SJSA1 (cell line): Measurements from ENCODE around the gene SEMA3C. TPM values are rescaled to one million over a fixed set of nuclear protein-coding genes. Genes with fewer than 3 reads are reported as not detected.

Source experiments
- DNase-seq, 2 experiments: peaks; one replicate each; pipeline ENCODE4 v3.0.0-alpha.2; 2015 to 2020; ENCODE audit warnings: low spot score in 2 of 2, low read depth in 1 of 2
- H3K27ac ChIP-seq: fragments of 250-450 bp; sonication (Bioruptor Pico); 2 replicates; pipeline ENCODE4 v1.5.1; 2020; ENCODE audit warnings: mild to moderate bottlenecking, moderate library complexity
- H3K27me3 ChIP-seq: fragments of 250-450 bp; sonication (Bioruptor Pico); replicated peaks from 2 replicates; pipeline ENCODE4 v1.5.1; 2020; ENCODE audit warnings: mild to moderate bottlenecking, moderate library complexity
- H3K36me3 ChIP-seq: fragments of 250-450 bp; sonication (Bioruptor Pico); 2 replicates; pipeline ENCODE4 v1.5.1; 2020; ENCODE audit warnings: mild to moderate bottlenecking
- H3K4me1 ChIP-seq: fragments of 250-450 bp; sonication (Bioruptor Pico); replicated peaks from 2 replicates; pipeline ENCODE4 v1.6.1; 2021; ENCODE audit warnings: mild to moderate bottlenecking
- H3K4me3 ChIP-seq: fragments of 250-450 bp; sonication (Bioruptor Pico); 2 replicates; pipeline ENCODE4 v1.5.1; 2020; ENCODE audit warnings: mild to moderate bottlenecking
- H3K9me3 ChIP-seq: fragments of 250-450 bp; sonication (Bioruptor Pico); replicated peaks from 2 replicates; pipeline ENCODE4 v1.5.1; 2020; ENCODE audit warnings: mild to moderate bottlenecking
- total RNA-seq: library from RNA; depleted of rRNA; stranded (reverse); fragments of >200 nt; shearing (Covaris generic); gene quantifications from 2 replicates; pipeline ENCODE4 v1.2.3, GENCODE V29; 2014

Gene SEMA3C
- total RNA-seq, 1 experiment from 2014 or later: 28.6 TPM

- no peak overlapping the region for H3K27ac ChIP-seq
- no peaks in the 10 kb centered on the region for H3K27me3 ChIP-seq
- H3K9me3 ChIP-seq: no peaks in the 10 kb centered on the region
- no peaks in the 10 kb centered on the region for H3K4me1 ChIP-seq
- no peak overlapping the region for H3K4me3 ChIP-seq
- DNase-seq: no peak
- H3K36me3 ChIP-seq: no peaks in the 10 kb centered on the region
These were observed 116.3 kb downstream of the SEMA3C start for GRCh38 chr7:80802527-80802926.

DNA sequence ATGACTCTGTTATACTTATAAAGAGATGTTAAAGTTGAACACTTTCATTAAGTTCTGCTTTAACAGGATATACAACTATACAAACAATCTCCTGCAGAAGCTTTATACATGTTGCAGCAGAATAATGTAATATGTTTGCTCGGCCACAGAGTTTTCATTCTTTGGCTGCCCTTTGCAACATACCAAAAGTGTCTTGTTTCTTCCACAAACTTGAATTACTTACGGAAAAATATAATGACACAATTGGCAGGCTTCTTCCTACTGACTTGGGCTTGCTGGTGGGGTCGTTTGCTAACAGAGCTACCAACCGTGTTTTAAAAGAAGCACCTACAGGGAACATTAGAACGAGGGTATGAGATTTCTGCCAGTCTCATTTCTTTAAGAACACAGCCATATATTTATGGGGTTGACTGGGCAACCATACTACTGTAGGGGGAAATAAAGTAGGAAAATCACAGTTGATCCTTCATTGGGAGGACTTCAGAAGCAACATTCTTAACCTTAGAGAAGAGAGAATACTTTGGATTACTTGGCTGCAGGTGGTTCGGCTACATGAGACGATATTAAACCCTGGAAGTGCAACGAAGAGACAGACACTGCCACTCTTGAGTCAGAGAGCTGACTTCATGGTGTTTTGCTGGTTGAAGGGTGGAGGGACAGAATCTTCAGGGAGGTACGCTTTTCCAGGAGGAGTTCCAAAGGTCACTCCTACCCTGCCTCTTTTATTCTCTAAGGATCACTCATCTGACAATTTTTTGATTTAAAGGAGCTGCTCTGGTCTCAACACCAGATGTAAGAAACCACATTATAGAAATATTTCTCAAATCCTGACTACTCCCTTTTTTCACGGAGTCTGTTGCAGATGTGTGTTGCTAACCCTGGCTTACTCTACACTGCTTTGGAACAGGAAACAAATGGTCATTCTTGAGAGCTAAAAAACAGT lies 123.9 kb downstream of the SEMA3C start:
- DNase-seq: no peak
- Histone ChIP-seq H3K9me3 (no peaks in the 10 kb centered on the region), H3K27me3 (no peaks in the 10 kb centered on the region), H3K4me1 (0 out of 2 replicates have a peak, but pooled peaks cover 3% of the 10 kb centered on the region), H3K36me3 (no peaks in the 10 kb centered on the region), H3K27ac (no peak overlapping the region), H3K4me3 (no peak overlapping the region)

- no peak for DNase-seq
- Histone ChIP-seq H3K9me3 (no peaks in the 10 kb centered on the region), H3K4me1 (0 out of 2 replicates have a peak, but pooled peaks cover 3% of the 10 kb centered on the region), H3K36me3 (no peaks in the 10 kb centered on the region), H3K27ac (no peak overlapping the region), H3K27me3 (no peaks in the 10 kb centered on the region), H3K4me3 (no peak overlapping the region)
These were observed 127.3 kb downstream of the SEMA3C start for GRCh38 chr7:80791509-80791929.

DNA sequence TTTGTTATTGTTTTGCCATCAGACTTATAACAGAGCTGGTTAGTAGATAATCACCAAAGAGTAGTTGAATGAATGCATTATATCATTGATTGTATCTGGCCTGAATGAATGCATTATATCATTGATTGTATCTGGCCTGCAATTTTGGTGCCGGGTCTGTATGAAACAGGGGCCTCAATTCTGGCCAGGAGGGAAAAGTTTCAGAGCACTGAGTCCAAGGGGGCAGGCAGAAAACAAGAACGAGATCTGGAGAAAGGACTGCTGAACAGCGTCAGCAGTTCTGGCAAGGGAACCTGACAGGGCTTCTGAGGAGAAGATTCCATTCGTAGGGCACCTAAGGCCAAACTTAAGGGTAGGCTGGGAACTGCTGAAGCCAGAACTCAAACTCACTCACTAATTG lies 128.0 kb downstream of the SEMA3C start:
- H3K4me1 ChIP-seq: 0 out of 2 replicates have a peak, but pooled peaks cover 3% of the 10 kb centered on the region
- no peak overlapping the region for H3K4me3 ChIP-seq
- DNase-seq: no peak
- H3K27ac ChIP-seq: no peak overlapping the region
- no peaks in the 10 kb centered on the region for H3K27me3 ChIP-seq
- H3K9me3 ChIP-seq: no peaks in the 10 kb centered on the region
- no peaks in the 10 kb centered on the region for H3K36me3 ChIP-seq

DNA sequence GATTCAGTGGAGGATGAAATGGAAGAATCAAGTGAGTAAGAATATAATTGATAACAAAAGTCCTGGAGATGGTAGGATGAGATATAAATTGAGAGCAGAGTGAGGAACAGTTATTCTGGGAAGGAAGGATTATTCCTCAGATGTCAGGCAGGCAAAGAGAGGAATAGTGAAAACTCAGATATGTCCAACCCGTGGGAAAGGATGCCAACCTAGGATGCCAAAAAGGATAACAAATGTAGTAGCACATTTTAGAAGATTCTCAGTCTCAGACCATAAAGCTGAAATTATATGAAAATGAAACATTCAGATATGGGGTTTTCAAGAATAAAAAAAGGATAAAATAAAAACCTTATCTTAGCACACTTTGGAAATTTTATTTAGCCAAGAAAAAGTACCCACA lies 131.1 kb downstream of the SEMA3C start:
- Histone ChIP-seq H3K27me3 (no peaks in the 10 kb centered on the region), H3K4me1 (peaks cover 8% of the 10 kb centered on the region), H3K27ac (no peak overlapping the region), H3K9me3 (no peaks in the 10 kb centered on the region), H3K4me3 (no peak overlapping the region), H3K36me3 (no peaks in the 10 kb centered on the region)
- no peak for DNase-seq

GRCh38 chr7:80785961-80786536 lies 132.8 kb downstream of the SEMA3C start:
- peaks cover 14% of the 10 kb centered on the region for H3K4me1 ChIP-seq
- no peaks in the 10 kb centered on the region for H3K9me3 ChIP-seq
- no peak overlapping the region for H3K27ac ChIP-seq
- no peak for DNase-seq
- no peaks in the 10 kb centered on the region for H3K27me3 ChIP-seq
- H3K4me3 ChIP-seq: no peak overlapping the region
- H3K36me3 ChIP-seq: no peaks in the 10 kb centered on the region

GRCh38 chr7:80785276-80785675 lies 133.6 kb downstream of the SEMA3C start:
- no peaks in the 10 kb centered on the region for H3K9me3 ChIP-seq
- no peak overlapping the region for H3K27ac ChIP-seq
- DNase-seq: no peak
- H3K27me3 ChIP-seq: no peaks in the 10 kb centered on the region
- no peak overlapping the region for H3K4me3 ChIP-seq
- peaks cover 21% of the 10 kb centered on the region for H3K4me1 ChIP-seq
- H3K36me3 ChIP-seq: no peaks in the 10 kb centered on the region

GRCh38 chr7:80783678-80784327 lies 135.0 kb downstream of the SEMA3C start:
- Histone ChIP-seq H3K27ac (no peak overlapping the region), H3K4me3 (no peak overlapping the region), H3K36me3 (no peaks in the 10 kb centered on the region)

DNA sequence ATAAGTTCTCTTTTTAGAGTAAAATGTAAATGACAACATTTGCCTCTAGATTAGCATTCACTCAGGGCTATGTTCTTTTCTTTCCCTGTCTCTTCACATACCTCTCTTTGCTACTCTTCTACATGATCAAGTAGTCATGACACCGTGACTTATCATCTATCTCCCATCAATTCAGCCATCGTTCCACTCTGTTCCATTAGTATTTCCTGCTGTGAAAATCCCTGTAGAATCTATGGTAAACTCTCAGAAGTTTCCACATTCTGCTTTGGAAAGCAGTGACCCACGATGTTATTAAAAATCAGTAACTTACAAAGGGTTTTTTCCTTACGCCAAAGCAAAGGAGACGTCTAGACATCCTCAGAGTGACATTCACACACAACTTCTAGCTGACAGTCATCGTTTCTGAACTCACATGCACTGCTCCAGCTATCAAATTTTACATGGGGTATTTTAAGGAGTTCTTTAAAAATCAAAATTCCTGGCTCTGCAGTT lies 135.6 kb downstream of the SEMA3C start:
- no peak for DNase-seq
- Histone ChIP-seq H3K4me3 (no peak overlapping the region), H3K27ac (no peak overlapping the region), H3K27me3 (no peaks in the 10 kb centered on the region), H3K4me1 (peaks cover 21% of the 10 kb centered on the region), H3K36me3 (no peaks in the 10 kb centered on the region), H3K9me3 (no peaks in the 10 kb centered on the region)

More at GRCh38 chr7:80783678-80784327, 135.0 kb downstream of the SEMA3C start:
- Histone ChIP-seq H3K27me3 (no peaks in the 10 kb centered on the region), H3K4me1 (peaks cover 21% of the 10 kb centered on the region), H3K9me3 (no peaks in the 10 kb centered on the region)
- no peak for DNase-seq

DNA sequence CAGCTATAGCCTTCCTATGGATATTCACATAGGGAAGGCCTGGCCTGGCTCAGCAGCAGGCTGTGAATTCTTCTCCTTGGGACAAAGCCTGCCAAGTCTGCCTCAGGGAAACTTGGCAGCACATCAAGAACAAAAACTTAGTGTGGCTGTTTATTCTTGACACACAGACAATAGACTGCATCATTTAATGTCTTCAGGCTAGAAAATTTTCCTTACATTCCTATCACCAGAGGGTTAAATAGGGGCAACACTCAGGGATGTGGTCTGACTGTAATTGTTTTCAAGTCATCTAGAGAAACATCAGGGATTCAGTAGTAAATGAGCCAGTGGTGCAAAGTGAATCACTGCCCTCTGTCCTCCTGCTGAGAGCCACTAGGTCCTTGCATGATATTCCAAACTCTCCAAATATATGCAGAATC lies 137.3 kb downstream of the SEMA3C start:
- no peaks in the 10 kb centered on the region for H3K9me3 ChIP-seq
- DNase-seq: peak; percentile 79 to 93
- H3K36me3 ChIP-seq: no peaks in the 10 kb centered on the region
- H3K4me3 ChIP-seq: no peak overlapping the region
- no peaks in the 10 kb centered on the region for H3K27me3 ChIP-seq
- H3K4me1 ChIP-seq: peaks cover 21% of the 10 kb centered on the region
- peak overlapping the region; percentile 8 for H3K27ac ChIP-seq

DNA sequence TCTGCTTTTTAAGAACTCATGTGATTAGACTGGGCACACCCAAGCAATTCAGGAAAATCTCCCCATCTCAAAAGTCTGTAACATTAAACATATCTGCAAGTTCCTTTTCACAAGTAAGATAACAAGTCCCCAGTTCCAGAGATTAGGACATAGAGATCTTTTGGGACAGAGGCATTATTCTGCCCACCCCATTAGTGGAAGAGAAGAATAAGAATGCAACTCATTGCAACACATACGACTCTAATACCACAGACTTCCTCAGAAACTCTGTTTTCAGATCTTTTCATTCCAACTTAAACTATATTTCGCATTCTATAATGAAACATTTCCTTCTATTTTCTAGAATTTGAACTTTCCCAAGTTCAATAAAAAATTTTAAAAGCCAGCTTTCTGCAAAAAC lies 137.7 kb downstream of the SEMA3C start:
- no peak for DNase-seq
- H3K36me3 ChIP-seq: no peaks in the 10 kb centered on the region
- H3K4me1 ChIP-seq: peaks cover 21% of the 10 kb centered on the region
- H3K27me3 ChIP-seq: no peaks in the 10 kb centered on the region
- no peaks in the 10 kb centered on the region for H3K9me3 ChIP-seq
- no peak overlapping the region for H3K4me3 ChIP-seq
- H3K27ac ChIP-seq: peak overlapping the region; percentile 8

DNA sequence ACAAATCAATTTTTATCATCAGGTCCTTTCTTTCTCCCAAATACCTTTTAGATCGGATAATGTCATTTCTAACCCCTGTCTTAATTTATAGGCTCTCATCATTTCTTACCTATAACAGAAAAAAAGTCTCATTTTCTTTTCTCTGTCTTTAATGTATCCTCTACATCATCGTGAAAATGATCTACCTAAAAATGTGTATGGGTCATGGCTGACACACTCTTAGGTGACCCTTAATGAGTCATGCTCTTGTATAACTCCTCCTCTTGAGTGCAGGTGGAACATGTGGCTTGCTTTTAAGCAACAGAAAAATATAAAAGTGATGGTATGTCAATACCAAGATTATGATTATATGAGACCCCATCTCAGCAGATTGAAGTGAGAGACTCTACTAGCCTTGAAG lies 139.4 kb downstream of the SEMA3C start:
- Histone ChIP-seq H3K27me3 (no peaks in the 10 kb centered on the region), H3K9me3 (no peaks in the 10 kb centered on the region), H3K4me3 (no peak overlapping the region), H3K36me3 (no peaks in the 10 kb centered on the region), H3K4me1 (peaks cover 21% of the 10 kb centered on the region), H3K27ac (no peak overlapping the region)
- no peak for DNase-seq

DNA sequence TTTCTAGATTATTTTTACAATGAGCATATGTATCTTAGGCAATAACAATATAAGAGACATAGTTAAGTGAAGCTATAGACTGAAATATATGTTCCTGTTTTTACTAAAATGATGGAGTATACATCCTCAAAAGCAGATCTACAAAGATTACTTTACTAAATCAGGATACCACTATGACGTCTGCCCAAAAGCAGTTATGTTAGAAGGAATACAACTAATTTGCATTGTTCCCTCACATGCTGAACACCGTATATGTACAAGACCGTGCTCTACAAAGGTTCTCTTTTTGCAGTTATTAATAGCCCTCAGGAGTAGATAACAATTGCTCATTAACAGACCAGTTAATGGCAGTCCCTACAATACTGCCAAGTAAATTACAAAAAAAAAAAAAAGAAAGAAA lies 143.0 kb downstream of the SEMA3C start:
- Histone ChIP-seq H3K27ac (no peak overlapping the region), H3K4me1 (peaks cover 13% of the 10 kb centered on the region), H3K27me3 (no peaks in the 10 kb centered on the region), H3K9me3 (no peaks in the 10 kb centered on the region), H3K4me3 (no peak overlapping the region), H3K36me3 (no peaks in the 10 kb centered on the region)
- no peak for DNase-seq

DNA sequence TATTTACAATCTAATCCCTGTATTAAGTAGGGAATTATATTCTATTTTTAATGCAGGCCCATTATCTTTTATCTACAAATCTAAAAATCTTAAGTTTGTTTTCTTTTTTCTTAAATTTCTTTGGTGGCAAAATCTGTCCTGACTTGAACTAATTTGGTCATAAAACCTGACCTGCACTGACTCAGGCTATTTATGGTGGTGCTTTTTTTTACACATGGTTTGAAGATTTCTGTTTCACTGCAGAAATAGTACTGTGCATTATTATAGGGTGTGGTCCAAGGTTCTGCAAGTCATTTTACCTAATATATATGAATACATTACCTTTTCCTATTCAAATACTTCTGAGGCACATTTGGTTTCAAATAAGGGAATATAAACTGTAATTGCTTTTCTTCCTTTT lies 143.4 kb downstream of the SEMA3C start:
- Histone ChIP-seq H3K4me3 (no peak overlapping the region), H3K36me3 (no peaks in the 10 kb centered on the region), H3K27ac (no peak overlapping the region), H3K9me3 (no peaks in the 10 kb centered on the region), H3K27me3 (no peaks in the 10 kb centered on the region), H3K4me1 (peaks cover 13% of the 10 kb centered on the region)
- no peak for DNase-seq
